ENCODE data around the gene CNIH2.
"Not testable (repeated sequence)": the region's sequence is repeated elsewhere in the genome, so short reads cannot be mapped to it uniquely, and the experiment has no call there.

The CNIH2 gene

GRCh38 chr11:66242095-66242765 lies 35.7 kb upstream of the CNIH2 start:
- no peak for TF ChIP-seq CTCF (IDR thresholded peaks at IDR 0.05; ENCODE audit: insufficient read depth, low read depth, low read length, missing control alignments)
- no peak for DNase-seq (ENCODE audit: low read depth)
- no peak overlapping the region for H3K4me3 ChIP-seq (ENCODE audit: low read depth, low read length)

GRCh38 chr11:66243782-66244535 lies 34.0 kb upstream of the CNIH2 start:
- DNase-seq (ENCODE audit: low read depth): no peak
- no peak overlapping the region for H3K4me3 ChIP-seq (ENCODE audit: low read depth, low read length)
- no peak for TF ChIP-seq CTCF (IDR thresholded peaks at IDR 0.05; ENCODE audit: insufficient read depth, low read depth, low read length, missing control alignments)

- TF ChIP-seq CTCF (IDR thresholded peaks at IDR 0.05; ENCODE audit: insufficient read depth, low read depth, low read length, missing control alignments): no peak
- H3K4me3 ChIP-seq (ENCODE audit: low read depth, low read length): no peak overlapping the region
- no peak for DNase-seq (ENCODE audit: low read depth)
These were observed 30.7 kb upstream of the CNIH2 start for GRCh38 chr11:66247295-66247694.

GRCh38 chr11:66247801-66248200 lies 30.2 kb upstream of the CNIH2 start:
- DNase-seq (ENCODE audit: low read depth): no peak
- no peak overlapping the region for H3K4me3 ChIP-seq (ENCODE audit: low read depth, low read length)
- TF ChIP-seq CTCF (IDR thresholded peaks at IDR 0.05; ENCODE audit: insufficient read depth, low read depth, low read length, missing control alignments): no peak

- no peak for DNase-seq (ENCODE audit: low read depth)
- no peak for TF ChIP-seq CTCF (IDR thresholded peaks at IDR 0.05; ENCODE audit: insufficient read depth, low read depth, low read length, missing control alignments)
These were observed 29.1 kb upstream of the CNIH2 start for GRCh38 chr11:66248903-66249302.

GRCh38 chr11:66251809-66252208 lies 26.2 kb upstream of the CNIH2 start:
- TF ChIP-seq CTCF (IDR thresholded peaks at IDR 0.05; ENCODE audit: insufficient read depth, low read depth, low read length, missing control alignments): no peak
- DNase-seq (ENCODE audit: low read depth): no peak
- H3K4me3 ChIP-seq (ENCODE audit: low read depth, low read length): no peak overlapping the region

More at GRCh38 chr11:66248903-66249302, 29.1 kb upstream of the CNIH2 start:
- H3K4me3 ChIP-seq (ENCODE audit: low read depth, low read length): no peak overlapping the region

- DNase-seq (ENCODE audit: low read depth); H3K4me3 ChIP-seq (ENCODE audit: low read depth, low read length): not testable (repeated sequence)
These were observed 24.9 kb upstream of the CNIH2 start for GRCh38 chr11:66253081-66253480.
